AG08396 (cell line): ENCODE measurements around the gene CSDE1.
"Not testable (repeated sequence)": the region's sequence is repeated elsewhere in the genome, so short reads cannot be mapped to it uniquely, and the experiment has no call there.

ENCODE experiments used
- DNase-seq: peaks from one replicate; pipeline ENCODE4 v3.0.0; 2012; ENCODE audit warnings: low spot score, mixed read lengths

The CSDE1 gene

DNA sequence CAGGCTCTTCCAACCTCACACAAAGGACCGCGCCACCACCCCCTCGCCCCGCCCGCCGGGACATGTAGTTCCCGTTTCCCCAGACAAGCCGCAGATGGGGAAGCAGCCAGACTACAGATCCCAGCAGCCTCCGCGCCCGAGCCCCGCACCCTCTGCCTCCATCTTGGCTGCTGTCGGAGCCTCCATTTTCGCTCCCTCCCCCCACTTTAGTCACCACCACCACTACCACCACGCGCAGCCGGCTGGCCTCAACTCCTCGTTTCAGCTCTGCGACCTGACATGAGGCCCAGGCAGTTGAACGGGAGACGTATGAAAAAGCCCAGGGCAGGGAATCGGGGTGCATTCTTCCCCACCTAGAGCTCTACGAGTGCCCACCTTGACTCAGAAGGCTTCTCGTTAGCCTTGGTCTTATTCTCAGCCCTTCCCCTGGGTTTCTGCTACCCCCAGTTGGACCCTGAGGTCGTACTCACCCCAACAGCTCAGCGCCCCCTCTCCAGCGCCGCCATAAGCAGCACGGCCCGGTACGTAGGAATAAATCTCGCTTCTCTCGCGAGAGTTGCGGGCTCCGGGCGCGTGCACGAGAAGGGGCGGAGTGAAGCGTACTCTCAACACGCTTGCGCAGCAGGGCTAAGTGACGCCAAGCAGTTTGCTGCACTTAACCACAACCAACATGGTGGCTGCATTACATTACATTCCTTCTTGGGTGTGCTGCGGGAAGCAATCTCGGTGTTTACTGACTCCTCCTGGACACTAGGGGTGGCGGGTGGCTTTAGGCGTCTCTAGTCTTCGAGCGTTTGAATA is at the start of gene CSDE1:
Gene CSDE1 (minus strand): TSS at position 530 of the 801 bp plus-strand sequence. CDS start 18,094 bp downstream, outside the sequence.
- DNase-seq: peak; percentile 94

DNA sequence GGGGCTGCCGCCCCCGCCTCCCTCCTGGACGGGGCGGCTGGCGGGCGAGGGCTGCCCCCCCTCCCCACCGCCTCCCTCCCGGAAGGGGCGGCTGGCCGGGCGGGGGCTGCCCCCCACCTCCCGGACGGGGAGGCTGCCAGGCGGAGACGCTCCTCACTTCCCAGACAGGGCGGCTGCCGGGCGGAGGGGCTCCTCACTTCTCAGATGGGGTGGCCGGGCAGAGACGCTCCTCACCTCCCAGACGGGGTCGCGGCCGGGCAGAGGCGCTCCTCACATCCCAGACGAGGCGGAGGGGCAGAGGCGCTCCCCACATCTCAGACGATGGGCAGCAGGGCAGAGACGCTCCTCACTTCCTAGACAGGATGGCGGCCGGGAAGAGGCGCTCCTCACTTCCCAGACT is 46.7 kb upstream of the CSDE1 start:
- not testable (repeated sequence) for DNase-seq

DNA sequence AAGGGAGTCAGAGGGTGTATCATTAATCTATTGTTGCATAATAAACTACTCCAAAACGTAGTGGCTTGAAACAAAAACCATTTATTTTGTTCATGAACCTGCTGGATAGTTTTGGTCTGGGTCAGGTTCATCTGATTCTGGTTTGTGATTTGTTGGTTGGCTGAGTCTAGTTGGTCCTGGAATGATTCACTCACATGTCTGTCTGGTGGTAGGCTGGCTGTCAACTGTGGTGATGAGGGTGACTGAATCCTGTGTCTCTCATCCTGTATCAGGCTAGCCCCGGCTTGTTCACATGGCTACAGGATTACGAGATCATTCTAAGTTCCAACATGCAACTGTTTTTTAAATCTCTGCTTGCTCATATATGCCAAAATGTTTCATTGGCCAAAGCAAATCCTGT is 45.2 kb upstream of the CSDE1 start:
- no peak for DNase-seq

DNA sequence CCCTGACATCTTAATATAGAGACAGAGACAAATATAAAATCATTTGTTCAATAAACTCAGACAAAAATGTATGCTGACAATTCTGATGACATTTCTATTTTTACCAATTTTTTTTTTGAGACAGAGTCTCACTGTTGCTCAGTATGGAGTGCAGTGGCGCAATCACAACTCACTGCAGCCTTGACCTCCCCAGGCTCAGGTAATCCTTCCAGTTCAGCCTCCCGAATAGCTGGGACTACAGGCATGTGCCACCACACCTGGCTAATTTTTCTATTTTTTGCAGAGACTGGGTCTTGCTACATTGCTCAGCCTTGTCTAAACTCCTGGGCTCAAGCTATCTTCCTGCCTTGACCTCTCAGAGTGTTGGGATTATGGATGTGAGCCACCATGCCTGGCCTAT is 36.3 kb upstream of the CSDE1 start:
- DNase-seq: no peak

DNA sequence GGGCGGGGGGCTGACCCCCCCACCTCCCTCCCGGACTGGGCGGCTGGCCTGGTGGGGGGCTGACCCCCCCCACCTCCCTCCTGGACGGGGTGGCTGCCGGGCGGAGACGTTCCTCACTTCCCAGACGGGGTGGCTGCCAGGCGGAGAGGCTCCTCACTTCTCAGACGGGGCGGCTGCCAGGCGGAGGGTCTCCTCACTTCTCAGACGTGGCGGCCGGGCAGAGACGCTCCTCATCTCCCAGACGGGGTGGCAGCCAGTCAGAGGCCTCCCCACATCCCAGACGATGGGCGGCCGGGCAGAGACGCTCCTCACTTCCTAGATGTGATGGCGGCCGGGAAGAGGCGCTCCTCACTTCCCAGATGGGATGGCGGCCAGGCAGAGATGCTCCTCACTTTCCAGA is 32.8 kb upstream of the CSDE1 start:
- not testable (repeated sequence) for DNase-seq

DNA sequence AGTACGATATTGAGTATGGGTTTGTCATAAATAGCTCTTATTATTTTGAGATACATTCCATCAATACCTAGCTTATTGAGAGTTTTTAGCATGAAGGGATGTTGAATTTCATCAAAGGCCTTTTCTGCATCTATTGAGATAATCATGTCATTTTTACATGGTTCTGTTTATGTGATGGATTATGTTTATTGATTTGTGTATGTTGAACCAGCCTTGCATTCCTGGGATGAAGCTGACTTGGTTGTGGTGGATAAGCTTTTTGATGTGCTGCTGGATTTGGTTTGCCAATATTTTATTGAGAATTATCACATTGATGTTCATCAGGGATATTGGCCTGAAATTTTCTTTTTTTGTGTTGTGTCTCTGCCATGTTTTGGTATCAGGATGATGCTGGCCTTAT is 28.7 kb upstream of the CSDE1 start:
- not testable (repeated sequence) for DNase-seq

DNA sequence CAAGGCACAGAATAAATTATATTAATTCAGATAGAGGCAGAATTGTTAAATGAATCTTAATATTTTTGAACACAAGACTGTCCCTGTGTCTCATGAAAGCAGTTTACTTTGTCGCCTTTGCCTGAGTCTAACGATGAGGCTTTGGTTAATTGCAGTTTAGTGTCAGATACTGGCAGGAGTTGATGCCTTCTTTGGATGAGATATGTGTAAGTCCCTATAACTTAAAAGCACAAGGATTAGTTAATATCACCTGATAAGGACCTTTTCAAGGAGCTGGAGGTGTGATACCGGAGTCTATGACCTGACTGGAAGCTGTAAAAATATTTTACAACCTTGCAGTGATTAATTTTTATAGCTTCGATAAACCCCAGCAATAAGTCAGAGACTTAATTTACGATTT is 24.7 kb upstream of the CSDE1 start:
- DNase-seq: no peak

DNA sequence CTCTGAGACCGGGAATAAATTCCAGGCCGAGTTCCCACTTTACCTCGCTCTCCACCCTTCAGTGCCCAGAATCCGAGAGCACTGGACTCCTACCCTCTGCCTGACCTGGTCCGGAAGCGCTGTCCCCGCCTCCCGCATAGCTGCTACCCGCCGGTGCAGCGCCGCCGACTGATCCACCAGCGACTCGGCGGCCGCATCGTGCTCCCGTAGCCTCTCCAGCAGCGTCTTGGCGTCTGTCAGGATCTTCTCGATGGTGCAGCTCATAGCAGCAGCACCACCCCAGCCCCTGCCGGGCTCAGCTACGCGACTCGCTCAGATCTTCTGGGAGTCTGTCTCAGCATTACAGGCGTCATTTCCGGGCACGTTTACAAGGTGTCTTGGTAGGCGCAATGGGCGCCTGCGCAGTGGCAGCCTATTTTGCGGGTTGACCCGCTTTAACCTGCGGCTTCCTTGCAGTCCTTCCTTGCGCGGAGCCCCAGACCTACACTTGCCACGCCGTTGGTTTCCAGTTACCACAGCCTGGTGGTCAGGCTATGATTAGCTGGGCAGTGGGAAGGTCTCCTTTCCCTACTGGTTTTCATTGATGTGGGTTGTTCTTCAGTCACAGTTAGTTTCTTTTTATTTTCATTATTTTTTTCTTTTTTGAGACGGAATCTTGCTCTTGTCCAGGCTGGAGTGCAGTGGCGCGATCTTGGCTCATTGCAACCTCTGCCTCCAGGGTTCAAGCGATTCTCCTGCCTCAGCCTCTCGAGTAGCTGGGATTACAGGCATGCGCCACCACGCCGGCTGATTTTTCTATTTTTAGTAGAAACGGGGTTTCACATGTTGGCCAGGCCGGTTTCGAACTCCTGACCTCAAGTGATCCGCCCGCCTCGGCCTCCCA is 22.8 kb upstream of the CSDE1 start, which contains the start of gene SIKE1:
Gene SIKE1 (minus strand): TSS at position 342 of the 883 bp plus-strand sequence. CDS start 78 bp downstream, at position 264.
- DNase-seq: peak; percentile 89

DNA sequence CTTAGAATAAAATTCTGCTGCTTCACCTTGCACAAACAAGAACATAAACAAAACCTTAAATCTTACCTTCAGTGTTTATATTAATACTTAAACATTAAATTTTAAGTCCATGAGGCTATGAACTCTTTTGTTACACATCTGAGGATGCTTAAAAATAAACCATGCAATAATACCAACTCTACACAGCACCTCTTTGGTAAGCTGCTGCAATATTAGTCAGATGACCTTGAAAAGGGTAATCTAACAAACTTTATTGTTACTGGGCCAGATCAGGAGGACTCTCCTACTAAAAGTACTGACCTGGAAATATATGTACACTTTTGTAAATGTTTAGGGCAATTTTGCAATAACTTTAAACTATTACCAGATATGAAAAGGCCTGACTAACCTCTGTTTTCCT is 21.9 kb upstream of the CSDE1 start:
- no peak for DNase-seq

DNA sequence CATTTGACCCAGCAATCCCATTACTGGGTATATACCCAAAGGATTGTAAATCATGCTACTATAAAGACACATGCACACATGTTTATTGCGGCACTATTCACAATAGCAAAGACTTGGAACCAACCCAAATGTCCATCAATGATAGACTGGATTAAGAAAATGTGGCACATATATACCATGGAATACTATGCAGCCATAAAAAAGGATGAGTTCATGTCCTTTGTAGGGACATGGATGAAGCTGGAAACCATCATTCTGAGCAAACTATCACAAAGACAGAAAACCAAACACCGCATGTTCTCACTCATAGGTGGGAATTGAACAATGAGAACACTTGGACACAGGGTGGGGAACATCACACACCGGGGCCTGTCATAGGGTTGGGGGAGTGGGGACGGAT is 18.9 kb upstream of the CSDE1 start:
- DNase-seq: not testable (repeated sequence)

DNA sequence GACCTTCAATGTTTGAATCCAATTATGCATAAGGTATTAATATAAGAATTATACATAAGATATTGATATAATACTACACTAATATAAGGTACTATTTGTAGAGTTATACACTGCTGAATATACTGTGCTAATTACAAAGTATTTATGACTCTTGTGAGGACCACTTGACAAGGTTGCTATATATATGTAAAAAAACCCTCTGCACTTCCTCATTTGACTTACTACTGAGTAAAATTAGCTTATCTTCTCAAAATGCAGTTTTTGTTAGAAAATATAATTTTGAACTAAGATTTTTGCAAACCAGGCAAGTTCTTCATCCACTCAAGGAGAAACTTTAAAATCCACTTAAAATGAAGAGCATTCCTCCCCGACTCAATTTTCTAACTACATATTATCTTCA is 14.2 kb upstream of the CSDE1 start:
- no peak for DNase-seq

DNA sequence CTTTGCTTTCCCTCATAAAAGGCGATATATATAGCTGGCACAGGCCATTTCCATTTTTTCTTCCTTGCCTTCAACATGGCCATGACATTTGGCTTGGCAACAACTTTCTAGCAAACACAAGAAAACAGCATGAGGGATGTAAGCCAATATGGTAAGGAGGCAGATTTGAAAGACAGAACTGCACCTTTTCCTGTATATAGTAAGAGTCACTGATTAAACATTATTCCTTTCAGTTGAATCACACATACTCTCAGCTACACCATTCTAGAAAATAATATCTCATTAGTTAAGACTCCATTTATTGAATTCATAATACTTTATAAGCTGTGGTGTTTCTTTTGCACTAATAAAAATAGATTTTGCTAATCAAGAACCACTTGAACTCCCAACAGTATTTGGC is 13.2 kb upstream of the CSDE1 start:
- no peak for DNase-seq

DNA sequence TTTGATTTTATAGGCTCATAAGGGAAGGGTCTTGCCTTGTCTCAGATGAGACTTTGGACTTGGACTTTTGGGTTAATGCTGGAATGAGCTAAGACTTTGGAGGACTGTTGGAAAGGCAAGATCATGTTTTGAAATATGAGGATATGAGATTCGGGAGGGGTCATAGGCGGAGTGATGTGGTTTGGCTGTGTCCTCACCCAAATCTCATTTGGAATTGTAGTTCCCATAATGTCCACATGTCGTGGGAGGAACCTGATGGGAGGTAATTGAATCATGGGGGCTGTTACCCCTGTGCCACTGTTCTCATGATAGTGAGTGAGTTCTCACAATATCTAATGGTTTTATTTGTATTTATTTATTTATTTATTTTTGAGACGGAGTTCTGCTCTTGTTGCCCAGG is 6.9 kb upstream of the CSDE1 start:
- no peak for DNase-seq

DNA sequence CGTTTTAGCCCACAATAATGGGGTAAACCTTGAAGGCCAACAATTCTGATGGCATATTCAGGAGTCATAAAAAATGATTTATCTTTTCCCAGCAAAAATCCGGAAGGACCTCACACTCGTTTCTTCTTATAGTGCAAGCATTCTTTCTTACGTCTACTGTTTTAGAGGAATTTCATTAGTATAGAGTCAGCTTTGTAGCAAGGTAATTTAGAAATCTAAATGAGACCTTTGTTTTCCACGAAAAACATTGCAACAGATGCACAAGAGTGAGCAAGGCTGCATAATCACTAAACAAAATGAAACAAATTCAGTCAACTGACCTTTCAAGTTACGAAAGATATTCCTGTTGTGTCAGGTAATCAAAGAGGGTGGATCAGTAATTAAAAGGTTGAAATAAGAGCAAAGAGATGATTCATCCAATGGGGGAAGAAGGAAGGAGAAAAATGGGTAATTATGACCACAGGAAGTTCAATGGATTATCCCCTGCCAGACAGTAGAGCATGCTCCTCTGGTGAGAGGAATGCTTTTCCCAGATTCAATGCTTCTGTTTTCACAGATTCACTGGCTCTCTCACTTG is 560 bp upstream of the CSDE1 start:
- DNase-seq: peak; percentile 6

DNA sequence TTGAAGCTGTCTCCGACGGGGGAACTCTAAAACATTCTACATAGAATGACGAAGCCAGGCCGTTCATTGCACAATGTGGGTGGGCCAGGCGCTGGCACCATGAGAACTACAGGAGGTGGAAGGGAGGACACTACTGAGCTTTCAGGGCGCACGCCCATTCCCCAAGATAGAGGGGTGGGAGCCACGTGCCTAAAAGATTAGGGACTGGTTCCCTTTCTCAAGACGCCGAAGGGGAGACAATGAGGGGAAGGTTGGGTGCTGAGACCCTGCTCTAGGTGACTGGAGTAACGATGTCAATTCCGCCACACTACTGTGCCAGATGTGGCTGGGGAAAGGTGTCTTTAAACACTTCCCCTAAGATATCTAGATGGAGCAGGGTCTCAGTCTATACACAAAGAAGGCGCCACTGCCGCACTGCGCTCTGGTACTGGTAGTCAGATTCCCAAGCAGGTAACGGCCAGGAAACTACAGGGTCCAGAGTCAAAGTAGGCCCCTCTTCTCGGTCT is 782 bp downstream of the CSDE1 start:
- peak; percentile 36 for DNase-seq

DNA sequence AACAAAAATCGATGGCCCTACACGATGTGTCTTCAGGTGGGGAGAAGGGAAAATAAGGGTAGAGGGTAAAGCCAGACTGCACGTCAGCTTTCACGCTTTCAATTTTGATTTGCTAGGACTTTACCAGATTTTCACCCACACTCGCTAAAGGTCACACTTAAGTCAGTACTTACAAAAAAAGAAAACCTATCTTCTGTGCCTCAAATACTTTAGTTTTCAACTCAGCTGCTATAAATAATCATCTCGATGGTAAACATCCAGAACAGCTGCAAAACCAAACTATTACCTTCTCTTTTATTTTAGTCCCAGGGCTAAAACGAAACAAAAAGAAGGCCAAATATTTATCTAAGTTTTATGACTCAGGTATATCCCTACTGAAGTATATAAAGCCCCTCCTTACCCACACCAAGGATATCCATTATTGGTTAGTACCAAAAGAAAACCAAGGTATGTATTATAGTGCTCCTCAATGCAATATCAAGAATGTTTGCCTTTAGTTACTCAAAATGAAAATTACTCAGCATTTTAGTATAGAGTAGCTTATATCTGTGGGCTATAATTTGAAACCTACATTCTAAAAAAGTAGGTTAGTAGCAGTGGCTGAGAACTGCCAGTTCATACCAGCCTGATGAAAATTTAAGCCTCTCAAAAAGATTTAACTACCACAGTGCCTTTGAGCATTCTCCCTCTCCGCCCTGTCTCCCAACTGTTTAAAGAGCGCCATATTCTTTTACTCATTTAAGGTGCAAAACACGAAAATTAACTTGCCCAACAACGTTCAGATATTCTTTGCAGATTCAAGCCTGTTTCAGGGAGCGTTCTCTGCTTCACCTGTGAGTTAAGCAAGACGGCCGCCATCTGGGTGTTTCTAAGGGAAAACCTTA is 1.5 kb downstream of the CSDE1 start:
- no peak for DNase-seq

DNA sequence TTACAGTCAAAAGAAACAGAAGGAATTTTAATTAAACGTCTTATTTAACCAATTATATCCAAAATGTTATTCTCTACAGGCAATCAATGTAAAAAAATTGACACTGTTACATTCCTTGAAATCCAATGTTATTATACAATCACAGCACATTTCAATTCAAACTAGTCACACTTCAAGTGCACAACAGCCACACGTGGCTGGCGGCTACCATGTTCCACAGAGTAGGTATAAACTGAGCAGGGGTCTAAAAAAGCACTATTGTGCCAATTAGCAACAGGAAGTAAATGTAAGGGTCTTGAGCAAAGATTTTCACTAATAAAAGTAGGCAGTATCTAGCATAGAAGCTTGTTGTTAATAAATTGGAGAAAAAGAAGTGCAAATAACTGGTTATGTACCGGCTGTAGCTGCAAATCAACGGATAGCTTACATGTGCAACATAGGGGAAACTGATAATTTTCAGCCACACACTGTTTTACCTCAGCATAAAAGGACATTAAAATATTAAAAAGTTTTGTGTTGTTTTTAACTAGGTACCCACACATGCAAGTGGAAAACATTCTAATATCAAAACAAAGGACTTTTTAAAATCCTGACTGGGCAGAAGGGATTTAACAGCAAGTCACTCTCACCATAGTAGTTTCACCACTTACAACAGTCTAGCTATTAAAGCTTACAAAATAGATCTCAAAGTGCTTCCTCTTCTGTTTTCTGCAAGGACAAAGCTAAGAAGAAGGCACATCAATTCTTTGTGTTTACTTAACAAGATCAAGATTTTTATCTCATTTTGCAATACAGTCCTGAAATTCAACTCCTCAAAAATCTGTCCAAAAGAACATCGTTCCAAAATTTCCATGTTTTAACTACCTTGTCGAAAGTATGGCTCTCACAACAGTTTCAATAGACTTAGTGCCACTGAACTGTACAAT is 2.5 kb downstream of the CSDE1 start:
- no peak for DNase-seq

DNA sequence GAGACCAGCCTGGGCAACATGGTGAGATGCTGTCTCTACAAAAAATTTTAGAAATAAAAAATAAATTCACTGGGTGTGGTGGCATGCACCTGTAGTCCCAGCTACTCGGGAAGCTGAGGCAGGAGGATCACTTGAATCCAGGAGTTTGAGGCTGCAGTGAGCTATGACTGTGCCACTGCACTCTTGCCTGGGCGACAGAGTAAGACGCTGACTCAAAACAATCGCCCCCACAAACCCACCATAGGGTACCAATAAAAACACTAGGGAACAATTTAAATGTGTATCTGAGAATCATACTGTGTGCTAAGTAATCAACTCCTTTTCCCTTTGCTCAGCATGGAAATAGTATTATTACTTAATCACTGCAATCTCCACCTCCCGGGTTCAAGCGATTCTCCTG is 4.1 kb downstream of the CSDE1 start:
- DNase-seq: not testable (repeated sequence)

DNA sequence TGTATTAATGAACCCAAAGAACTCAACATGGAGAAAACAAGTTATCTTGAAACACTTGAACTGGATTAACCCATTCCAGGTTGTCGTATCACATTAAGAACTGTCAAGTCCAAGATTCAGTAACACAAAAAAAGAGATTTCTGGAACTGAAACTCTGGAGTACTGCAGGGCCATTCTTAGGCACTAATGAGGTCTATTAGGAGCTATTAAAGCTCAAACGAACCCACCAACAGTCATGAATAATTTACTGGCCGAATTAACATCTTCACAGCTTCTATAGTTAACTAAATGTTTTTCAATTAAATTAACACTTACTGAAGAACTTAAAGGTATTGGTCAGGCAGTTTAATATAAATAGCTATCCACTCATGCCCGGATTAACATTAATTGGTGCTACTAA is 4.6 kb downstream of the CSDE1 start:
- DNase-seq: no peak

DNA sequence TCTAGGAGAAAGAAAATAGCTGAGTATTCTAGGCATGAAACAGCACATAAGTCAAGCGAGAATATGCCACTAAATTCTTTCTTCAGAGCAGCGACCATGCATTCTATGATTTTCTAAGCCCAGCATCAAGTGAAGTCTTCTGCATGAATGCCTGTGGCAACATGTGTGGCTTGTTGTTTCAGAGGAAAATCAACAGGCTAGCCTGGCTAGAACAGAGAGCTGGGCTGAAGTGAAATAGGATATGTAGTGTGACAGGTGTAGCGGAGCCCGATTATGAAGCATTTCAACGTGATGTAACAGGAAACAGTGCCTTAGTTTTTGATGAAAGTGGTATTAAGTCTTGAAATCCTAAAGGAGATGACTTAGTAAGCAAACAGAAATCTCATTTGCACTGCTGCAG is 7.0 kb downstream of the CSDE1 start:
- DNase-seq: no peak
